GM20431 (cell line): Measurements from ENCODE around the gene NRROS.

Source experiments
- in situ Hi-C: fragments of 300-500 bp; cut with MseI, MboI; formaldehyde crosslinking; loops from one replicate; pipeline ENCODE4 v1.15.0; 2020; ENCODE audit warnings: low sequenced_read_pairs; ENCODE audit not compliant: unreplicated experiment

NRROS gene

DNA sequence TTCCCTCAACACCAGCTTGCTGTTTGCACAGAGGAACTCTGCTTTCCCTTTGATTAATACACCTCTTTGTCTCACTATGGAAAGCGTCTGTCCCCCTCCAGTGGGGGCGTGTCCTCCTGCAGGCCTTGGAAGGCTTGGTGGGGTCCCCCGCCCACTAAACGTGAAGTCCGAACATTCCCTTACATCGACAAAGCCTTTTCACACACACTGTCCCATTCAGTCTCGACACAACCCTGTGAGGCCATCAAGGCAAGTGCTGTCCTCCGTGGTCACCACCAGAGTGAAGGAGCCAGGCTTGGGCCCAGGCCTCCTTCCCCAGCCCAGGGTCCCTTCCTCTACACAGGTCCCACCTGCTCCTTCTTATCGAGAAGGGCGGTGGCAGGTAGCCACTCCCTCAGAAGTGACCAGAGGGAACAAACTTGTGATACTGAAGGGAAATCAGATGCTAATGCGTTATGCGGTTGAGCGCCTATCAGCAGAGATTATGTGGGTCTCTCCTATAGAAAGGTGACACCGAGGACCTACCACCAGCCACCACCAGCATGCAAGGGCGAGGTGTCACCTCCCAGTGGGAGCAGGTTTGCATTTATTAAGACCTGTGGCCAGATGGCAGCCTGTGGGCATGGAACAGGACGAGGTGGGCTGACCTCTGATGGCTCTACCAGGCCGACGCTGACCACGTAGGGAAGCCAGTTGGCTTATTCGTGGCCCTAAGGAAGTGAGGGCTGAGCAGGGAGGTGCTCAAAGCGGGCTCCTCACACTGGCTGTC lies 6.6 kb downstream of the NRROS start:
- in situ Hi-C loops, result no loop called here

DNA sequence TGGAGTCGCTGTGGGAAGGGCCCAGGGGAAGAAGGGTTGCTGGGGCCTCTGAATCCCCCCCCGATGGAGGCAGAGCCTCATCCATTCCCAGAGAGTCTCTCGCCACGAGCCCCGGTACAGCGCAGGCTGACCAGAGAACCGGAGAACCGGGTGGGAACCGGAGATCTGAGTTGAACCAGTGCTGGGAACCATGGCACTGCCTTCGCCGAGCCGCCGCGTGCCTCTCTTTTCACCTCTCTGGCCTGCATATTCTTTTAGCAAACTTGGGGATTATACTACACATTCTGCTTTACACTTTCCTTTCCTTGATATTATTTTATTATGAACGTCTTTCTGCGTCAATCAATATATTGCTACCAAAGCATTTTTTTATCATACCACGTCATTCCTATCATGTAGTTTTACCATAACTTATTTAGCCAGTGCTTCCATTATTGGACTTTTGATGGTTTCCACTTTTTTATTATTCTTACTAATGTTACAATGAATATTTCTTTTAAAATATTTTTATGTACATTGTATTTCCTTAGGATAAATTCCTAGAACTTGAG lies 7.2 kb downstream of the NRROS start:
- in situ Hi-C loops, result no loop called here

DNA sequence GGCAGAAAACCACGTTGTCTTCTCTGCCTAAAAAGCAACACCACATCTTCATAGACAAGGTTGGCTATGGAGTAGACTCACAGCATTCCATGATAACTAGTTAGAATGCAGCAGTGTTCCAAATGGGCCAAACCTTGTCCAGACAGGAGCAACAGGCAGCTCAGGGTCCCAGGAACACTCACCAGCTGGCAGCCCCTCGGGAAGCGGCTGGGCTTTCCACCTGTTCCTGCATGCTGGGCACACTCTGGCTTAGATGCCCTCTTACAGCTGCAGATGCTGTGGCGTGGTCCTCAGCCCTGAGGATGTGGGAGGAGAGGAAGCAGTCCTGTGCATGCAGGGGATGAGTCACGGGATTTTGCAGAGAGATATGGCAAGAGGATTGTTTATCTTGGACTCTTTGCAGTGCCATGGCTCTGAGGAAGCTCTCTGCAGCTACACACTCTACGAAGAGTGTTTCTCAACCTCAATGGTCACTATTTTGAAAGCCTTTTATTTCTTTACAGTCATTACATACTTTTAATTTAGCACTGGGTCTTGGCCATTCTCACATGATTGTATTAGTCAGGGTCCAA lies 11.3 kb downstream of the NRROS start:
- in situ Hi-C loops, result no loop called here

DNA sequence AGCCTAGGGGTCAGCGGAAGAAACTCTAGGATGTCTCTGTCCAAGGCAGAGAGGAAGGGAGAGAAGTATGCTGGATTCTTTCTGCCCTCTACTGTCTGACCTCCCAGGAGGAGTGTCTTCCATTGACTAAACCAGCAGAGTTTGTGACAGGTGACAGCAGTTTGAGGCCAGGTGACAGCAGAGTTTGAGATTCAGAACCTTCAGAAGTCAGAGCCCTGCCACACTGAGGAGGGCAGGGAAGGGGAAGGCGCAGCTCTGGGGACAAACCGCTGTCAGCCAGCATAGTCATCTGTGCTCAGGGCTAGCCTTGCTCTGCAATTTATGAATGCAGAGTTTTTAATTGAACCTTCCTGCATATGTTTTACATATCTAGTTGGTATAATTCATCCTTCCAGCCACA lies 12.3 kb downstream of the NRROS start:
- in situ Hi-C loops, result no loop called here

DNA sequence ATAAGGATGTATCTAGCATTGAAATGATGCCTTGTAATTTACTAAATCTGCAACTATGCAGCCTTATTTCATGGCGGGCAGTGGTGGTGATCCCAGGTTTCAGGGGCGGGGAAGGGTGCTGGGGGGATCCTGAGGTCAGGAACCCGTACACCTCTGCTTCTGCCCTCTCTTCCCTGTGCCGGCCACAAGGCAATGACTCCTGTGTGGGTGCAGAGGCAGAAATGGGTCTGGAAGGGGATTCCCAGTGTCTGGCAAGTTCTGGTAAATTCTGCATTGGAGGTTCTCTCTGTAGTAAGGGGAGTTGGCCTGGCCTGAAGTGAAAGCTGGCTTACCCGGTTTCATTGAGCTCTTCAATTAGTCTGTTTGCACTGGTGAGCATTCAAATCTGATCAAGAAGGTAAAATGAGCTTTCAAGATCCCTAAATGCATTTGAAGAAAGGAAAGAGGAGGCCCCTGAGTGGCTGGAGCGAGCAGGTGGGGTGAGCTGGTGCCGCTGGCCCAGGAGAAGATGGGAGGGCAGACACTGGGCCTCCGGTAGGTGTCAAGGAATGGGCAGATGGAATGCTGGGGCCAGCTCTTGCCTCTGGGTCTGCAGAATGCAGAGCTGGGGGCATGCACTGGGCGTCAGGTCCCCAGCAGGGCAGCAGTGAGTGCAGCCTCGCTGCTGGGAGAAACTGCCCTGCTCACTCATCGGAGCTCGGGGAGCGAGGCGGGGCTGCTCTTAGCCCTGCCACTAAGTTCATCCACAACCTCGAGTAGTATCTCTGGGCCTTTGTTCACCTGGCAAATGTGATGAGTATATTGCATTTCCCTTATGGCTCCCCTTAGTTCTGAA lies 13.7 kb downstream of the NRROS start:
- in situ Hi-C loops, result no loop called here

DNA sequence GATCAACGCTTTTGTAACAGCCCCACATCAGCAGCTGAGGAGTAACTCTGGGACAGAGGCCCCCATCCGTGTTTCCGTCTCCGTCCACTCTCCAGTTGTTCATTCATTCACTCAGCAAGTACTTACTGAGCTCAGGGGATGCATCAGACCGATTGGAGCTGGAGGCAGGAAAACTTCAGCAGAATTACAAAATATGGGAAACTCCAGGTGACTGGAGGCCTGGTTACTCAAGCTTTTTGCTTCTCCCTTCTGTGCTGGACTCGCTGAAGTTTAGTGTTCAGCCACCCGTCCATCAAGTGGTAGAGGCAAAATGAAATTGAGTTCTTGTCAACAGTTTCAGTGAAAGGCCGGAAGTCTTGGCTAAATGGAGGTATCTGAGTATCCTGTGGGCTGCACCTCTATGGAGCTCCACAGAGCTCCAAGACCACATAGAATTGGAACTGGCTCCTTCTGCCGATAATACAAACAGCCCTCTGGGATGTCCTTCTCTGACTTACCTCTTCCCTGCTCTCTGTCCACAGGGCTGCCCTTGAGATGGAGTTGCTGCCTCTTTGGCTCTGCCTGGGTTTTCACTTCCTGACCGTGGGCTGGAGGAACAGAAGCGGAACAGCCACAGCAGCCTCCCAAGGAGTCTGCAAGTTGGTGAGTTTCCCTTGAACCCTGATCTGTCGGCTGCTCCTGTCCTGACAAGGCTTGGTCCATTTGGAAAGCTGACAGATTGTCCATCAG lies 14.7 kb downstream of the NRROS start:
- in situ Hi-C loops, result no loop called here

DNA sequence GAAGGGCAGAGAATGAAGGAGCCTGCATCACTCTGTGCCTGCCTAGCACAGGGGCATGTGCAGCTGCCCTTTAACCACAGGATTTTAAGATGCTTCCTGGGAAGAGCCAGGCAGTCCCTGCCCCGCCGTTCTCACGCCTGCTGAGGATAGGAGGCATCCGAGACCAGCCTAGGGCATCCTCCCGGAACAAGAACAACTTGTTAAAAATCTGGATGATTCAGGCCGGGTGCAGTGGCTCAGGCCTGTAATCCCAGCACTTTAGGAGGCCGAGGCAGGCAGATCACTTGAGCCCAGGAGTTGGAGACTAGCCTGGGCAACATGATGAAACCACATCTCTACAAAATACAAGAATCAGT lies 15.2 kb downstream of the NRROS start:
- in situ Hi-C loops, result no loop called here

DNA sequence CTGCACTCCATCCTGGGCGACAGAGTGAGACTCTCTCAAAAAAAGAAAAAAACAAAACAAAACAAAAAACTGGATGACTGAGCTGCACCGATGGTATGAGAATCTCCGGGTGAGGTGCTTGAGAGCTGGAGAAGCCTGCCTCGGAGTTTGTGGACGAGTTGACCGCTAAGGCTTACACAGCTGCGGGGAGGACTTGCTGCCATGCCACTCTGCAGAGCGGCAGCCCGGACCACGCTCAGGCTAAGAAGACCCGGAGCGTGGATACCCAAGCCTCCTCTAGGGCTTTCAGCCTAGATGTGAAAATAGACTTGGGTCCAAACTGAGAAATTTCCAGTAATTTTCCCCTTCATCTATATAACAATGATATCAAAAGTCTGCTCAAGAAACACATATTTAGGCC lies 16.0 kb downstream of the NRROS start:
- in situ Hi-C loops, result no loop called here

DNA sequence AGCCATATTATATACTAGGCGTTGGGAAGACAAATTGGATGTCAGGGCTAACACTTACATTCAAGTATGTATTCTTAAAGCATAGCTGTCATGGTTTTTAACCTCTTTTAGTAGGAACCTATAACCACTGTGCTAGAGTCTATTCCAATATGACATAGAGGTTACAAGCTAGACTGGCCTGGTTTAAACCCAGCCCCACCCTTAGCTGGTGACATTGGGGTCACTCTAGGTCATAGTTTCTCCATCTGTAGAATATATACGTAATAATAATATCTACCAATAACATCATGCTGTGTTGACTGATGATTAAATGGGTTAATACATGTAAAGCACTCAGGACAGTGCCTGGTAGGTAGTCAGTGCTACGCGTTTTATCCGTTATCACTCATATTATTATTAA lies 16.7 kb downstream of the NRROS start:
- in situ Hi-C loops, result no loop called here

DNA sequence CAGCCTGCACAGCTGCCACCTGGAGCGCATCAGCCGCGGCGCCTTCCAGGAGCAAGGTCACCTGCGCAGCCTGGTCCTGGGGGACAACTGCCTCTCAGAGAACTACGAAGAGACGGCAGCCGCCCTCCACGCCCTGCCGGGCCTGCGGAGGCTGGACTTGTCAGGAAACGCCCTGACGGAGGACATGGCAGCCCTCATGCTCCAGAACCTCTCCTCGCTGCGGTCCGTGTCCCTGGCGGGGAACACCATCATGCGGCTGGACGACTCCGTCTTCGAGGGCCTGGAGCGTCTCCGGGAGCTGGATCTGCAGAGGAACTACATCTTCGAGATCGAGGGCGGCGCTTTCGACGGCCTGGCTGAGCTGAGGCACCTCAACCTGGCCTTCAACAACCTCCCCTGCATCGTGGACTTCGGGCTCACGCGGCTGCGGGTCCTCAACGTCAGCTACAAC lies 20.4 kb downstream of the NRROS start:
- in situ Hi-C loops, result no loop called here

DNA sequence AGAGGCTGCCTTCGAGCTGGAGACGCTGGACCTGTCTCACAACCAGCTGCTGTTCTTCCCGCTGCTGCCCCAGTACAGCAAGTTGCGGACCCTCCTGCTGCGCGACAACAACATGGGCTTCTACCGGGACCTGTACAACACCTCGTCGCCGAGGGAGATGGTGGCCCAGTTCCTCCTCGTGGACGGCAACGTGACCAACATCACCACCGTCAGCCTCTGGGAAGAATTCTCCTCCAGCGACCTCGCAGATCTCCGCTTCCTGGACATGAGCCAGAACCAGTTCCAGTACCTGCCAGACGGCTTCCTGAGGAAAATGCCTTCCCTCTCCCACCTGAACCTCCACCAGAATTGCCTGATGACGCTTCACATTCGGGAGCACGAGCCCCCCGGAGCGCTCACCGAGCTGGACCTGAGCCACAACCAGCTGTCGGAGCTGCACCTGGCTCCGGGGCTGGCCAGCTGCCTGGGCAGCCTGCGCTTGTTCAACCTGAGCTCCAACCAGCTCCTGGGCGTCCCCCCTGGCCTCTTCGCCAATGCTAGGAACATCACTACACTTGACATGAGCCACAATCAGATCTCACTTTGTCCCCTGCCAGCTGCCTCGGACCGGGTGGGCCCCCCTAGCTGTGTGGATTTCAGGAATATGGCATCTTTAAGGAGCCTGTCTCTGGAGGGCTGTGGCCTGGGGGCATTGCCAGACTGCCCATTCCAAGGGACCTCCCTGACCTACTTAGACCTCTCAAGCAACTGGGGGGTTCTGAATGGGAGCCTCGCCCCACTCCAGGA lies 21.1 kb downstream of the NRROS start:
- in situ Hi-C loops, result no loop called here

DNA sequence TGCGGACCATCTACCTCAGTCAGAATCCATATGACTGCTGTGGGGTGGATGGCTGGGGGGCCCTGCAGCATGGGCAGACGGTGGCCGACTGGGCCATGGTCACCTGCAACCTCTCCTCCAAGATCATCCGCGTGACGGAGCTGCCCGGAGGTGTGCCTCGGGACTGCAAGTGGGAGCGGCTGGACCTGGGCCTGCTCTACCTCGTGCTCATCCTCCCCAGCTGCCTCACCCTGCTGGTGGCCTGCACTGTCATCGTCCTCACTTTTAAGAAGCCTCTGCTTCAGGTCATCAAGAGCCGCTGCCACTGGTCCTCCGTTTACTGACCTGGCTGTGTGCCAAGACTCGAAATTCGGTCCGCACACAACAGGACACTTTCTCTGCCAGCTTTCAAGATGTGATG lies 21.9 kb downstream of the NRROS start:
- in situ Hi-C loops, result no loop called here

DNA sequence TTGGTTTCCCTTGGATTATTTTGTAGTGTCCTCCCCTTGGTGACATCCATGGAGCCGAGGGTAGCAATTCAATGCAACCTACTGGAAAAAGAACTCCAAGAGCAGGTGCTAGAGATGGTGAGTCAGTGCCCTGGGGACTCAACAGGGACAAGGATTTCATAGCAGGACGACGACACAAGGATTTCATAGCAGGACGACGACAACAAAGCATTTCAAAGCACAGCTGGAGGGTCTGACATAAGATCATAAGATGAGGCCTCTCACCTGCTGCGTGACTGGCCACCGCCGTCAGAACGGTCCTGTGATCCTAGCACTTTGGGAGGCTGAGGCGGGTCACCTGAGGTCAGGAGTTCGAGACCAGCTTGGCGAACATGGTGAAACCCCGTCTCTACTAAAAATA lies 22.5 kb downstream of the NRROS start:
- in situ Hi-C loops, result no loop called here

DNA sequence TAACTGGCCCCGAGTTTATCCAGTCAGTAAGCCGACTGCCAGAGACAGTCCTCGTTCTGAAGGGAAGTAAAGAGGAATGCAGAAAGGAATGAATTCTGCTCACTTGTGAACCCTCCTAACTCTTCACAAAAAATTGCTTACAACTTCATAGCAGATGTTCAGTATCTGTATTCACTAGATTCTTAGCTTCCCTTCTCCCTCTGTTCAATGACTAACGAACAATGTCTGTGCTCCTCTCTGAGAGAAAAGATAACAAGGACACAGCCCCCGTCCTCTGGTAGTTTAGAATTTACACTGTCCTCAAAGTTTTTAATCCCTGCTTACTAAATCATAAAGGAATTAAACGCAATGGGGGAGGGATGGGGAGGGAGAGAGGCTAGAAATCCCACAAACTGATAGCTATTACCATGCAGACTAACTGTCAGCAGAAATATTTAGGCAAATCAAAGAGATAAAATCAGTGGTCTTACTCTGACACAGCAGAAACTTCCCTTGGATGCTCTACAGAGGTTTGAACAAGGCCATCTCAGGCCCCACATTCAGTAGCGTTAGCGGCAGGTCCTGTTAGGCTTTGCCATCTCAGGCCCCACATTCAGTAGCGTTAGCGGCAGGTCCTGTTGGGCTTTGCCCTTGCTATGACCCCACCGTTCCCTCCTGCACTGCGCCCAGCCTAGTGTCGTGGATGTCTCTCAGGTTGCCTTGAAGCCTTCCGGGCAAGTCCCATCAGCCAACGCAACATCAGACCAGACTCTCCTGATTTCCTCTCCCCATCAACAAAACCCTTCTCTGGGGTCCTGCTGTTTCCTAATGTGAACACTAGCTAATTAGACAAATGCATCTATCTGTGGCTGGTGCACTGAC lies 23.4 kb downstream of the NRROS start:
- in situ Hi-C loops, result no loop called here

DNA sequence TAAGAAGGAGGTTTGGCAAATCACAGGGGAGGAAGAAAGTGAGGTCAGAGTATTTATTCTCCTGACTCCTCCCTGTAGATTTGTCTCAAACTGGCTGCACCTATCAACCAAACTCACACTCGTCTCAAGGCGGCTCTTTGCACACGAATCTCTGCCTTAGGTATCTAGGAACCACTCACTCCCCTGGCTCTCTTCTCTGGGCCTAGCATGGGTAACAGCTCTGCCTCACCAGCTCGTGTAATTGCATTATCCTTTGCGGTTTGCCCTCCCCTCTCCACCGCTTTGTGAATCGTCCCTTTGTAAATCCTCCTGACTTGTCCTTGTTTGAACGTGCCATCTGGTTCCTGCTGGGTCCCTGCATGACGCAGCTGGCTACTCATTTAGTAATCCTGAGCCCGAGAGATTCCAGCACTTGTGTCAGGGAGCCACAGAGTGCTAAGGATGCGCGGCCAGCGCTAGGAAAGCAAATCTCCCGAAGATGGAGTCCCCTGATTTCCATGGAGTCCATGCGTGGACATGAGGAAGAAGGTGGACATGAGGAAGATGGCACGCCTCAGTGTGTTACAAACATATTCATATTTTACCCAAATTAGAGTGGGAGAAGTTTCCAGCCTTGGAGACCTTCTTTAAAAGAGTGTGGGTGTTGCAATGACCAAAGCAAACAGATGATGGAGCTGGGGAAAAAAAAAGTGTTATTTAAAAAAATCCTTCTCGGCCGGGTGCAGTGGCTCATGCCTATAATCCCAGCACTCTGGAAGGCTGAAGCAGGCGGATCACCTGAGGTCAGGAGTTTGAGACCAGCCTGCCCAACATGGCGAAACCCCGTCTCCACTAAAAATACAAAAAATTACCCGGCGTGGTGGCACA lies 26.7 kb downstream of the NRROS start:
- in situ Hi-C loops, result no loop called here

DNA sequence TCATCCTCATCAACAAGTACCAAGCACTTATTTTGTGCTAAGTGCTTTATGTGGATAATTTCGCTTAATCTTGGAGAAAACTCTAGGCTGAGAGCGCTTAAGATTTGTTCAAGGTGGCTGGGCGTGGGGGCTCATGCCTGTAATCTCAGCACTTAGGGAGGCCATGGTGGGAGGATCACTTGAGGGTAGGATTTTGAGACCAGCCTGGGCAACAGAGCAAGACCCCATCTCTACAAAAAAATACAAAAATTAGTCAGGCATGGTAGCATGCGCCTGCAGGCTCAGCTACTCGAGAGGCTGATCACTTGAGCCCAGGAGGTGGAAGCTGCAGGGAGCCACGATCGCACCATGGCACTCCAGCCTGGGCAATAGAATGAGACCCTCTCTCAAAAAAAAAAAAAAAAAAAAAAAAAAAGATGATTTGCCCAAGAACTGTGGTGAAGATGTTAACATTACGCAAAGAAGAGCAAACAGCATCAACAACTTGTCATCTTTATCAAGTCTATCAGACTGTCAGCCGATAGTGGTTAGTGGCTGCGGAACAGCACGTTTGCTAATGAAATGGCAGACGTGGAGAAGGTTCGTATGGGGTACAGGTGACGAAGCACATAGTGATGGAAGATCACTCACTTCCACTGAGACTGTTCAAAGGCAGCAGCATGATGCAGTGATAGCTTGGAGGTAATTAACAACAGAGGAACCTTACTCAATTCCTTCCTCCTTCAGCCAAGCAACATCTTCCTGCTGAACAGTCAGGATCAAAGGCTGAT lies 27.7 kb downstream of the NRROS start:
- in situ Hi-C loops, result no loop called here

DNA sequence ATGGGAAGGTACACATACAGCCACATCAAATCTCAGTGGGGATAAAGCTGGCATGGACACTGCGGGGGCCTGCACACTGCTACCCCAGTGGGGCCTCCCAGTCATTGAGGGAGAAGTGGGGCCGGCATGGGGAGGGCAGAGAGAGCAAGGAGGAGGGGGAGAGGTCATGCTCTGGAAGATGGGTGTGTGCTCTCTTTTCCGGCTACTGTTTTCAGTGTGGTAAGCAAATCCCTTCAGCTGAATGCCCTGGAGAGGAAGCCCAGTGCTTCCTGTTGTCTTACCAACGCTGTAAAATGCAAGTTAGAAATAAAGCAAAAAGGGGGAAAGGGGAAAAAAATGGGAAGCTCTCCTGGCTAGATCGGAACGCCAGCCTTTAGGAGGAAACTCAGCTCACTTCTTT lies 30.8 kb downstream of the NRROS start:
- in situ Hi-C loops, result no loop called here
